H54 (cell line): Measurements from ENCODE around the gene KLHL6.
"Not testable (repeated sequence)": the region's sequence is repeated elsewhere in the genome, so short reads cannot be mapped to it uniquely, and the experiment has no call there.

Experiments used
- DNase-seq: peaks from one replicate; pipeline ENCODE4 v3.0.0; 2011; ENCODE audit warnings: low spot score, mixed read lengths; ENCODE audit not compliant: insufficient read length
- FAIRE-seq: peaks from 3 replicates; lab custom pipeline; 2011; peaks lifted over from hg19 to GRCh38; lab: Jason Lieb, UNC
- POLR2A ChIP-seq: IDR thresholded peaks from 2 replicates; pipeline ENCODE4 v1.6.1; 2011; ENCODE audit warnings: low read depth, mild to moderate bottlenecking, low read length

The KLHL6 gene

DNA sequence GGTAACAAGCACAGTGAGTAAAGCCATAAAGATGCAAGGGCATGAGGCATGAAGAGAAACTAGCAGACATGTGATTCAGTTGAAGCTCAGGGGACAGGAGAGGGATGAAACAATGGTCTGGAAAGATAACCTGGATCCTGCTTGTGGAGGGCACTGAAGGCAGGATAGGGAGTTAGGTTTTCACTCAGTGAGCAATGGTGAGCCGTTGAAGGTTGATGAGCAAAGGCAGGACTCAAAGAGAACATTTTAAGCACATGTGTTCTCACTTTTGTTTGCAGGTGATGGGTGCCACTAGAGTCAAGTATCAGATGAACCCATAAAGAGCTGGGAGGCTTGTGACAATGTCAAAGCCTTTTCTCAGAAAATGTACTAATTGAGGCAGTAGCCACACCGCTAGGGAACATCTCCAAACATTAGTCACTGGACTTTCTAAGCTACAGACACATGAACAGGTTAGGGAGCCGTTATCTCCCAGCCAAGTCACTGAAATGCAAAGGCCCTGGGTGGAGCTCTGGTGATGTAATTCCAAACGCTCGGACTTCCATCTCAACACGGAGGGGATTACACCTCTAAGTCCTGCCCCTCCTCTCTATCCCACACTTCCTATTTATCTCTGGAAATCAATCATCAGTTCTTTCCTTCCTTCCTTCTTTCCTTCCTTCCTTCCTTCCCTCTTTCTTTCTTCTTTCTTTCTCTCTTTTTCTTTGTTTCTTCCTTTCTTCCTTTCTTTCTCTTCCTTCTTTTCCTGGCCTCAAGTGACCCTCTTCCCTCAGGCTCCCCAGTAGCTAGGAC, 22.7 kb downstream of the KLHL6 start:
- TF ChIP-seq POLR2A = no peak
- FAIRE-seq = no peak
- no peak for DNase-seq

GRCh38 chr3:183529717-183530116, 25.8 kb downstream of the KLHL6 start:
- DNase-seq (no peak), FAIRE-seq (no peak)

DNA sequence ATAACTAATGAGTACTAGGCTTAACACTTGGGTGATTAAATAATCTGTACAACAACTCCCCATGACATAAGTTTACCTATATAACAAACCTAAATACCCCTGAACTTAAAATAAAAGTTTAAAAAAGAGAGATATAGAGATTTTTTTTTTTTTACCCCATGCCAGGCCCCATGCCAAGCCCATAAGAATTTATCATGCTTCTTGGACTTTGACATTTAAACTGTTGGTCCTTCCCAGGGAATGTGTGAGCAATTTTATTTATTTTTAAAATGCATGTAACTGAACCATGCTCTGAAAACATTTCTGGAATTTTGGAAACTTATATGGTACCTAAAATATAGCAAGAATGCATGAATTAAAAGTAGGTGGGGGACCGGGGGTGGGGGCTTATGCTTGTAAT, 26.3 kb downstream of the KLHL6 start:
- FAIRE-seq = no peak
- no peak for TF ChIP-seq POLR2A
- no peak for DNase-seq

More at GRCh38 chr3:183529717-183530116, 25.8 kb downstream of the KLHL6 start:
- no peak for TF ChIP-seq POLR2A

GRCh38 chr3:183528758-183529157, 26.7 kb downstream of the KLHL6 start:
- not testable (repeated sequence) for FAIRE-seq, DNase-seq

DNA sequence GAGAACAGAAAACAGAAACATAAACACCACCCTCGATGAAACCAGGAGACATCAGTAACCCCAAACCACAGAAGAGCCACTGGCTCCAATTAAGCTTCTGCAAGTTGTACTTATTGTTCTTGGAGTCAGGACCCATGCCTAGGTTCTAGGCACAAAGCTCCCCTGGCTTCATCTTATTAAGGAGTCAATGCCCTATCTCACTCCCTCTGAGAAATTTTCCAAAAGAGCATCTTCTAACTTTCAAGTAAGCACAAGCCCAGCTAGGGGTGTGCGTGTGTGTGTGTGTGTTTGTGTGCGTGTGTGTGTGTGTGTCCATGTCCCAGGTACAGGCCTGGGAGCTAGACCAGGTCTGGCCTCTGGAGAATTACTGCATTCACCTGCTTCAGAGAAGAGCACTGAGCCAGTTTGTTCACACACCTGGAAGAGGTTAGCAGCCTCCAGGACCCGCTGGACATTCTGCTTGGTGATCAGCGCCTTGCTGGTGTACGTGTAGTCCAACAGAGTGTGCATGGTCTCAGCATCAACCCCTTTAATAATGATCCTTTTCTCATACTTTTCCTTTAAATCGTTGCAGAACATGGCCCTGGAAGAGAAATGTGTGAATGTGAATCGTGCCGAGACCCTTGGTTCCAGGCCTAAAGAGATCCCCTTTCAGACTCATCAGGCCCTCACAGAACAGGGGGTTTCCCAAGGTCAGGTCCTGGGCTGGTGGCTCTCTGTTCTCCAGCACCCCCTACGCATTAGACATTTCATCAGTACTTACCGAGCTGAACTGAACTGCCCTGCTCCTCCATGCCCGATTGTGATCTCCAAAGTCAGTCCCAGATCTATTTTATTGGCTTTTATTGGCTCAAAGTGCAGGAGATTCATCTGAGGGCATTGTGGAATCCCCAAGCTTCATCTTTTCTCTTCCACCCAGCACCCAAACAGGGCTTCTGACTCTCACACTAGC, 27.8 kb downstream of the KLHL6 start:
- no peak for DNase-seq
- FAIRE-seq = no peak
- no peak for TF ChIP-seq POLR2A

DNA sequence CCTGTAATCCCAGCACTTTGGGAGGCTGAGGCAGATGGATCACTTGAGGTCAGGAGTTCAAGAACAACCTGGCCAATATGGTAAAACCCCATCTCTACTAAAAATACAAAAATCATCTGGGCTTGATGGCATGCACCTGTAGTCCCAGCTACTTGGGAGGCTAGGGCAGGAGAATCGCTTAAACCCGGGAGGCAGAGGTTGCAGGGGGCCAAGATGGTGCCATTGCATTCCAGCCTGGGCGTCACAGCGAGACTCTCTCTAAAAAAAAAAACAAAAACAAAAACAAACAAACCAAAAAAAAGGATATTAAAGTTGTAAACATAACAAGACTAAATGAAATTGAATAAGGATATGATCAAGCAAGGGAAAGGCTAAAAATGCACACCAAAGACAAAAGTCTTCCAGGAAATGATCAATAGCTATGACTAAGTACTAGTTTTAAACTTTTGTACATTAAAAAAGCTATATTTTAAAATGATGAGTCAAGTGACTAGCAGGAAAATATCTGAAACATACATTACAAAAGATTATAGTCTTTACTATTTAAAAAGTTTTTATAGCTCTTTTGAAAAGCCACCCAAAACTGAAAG, 28.6 kb downstream of the KLHL6 start:
- DNase-seq (no peak), FAIRE-seq (no peak)
- no peak for TF ChIP-seq POLR2A

DNA sequence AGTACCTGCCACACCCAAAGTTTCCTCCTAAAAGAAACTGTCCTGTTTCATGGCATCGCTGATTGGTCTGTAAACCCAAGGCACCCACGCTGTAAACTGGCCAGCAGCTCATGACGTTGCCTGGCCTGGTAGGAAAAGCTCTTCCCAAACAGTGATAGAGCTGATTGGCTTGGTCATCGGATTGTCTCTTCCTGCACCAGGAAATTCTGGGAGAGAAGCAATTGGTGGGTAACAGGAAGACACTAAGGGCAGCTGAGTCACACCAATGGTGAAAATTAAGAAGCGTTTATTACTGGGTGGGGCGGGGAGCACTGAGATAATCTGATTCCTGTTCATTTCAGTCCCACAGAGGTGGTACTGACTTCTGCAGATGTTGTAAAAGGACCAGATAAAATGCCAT, 31.0 kb downstream of the KLHL6 start:
- FAIRE-seq (no peak), DNase-seq (no peak)
- no peak for TF ChIP-seq POLR2A

DNA sequence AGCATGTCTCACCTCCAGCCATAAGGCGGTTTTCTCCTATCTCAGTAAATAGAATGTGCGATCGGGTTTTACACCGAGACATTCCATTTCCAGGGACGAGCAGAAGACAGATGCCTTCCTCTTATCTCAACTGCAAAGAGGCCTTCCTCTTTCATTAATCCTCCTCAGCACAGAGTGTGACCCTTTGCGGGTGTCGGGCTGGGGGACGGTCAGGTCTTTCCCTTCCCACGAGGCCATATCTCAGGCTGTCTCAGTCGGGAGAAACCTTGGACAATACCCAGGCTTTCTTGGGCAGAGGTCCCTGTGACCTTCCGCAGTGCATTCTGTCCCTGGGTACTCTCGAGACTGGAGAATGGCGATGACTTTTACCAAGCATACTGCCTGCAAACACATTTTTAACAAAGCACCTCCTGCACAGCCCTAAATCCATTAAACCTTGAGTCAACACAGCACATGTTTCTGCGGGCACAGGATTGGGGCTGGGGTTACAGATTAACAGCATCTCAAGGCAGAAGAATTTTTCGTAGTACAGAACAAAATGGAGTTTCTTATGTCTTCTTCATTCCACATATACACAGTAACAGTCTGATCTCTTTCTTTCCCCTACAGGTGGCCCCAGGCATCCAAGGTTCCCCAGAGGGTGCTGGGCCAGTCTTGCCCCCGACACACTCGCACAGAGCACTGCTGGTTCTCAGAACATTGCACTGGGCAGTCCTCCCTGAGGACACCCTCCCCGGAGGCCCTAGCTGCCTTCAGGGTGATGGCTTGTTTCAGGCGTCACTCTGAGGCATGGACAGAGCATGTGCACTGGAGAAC, 34.6 kb downstream of the KLHL6 start:
- not testable (repeated sequence) for FAIRE-seq

GRCh38 chr3:183520295-183520694, 35.2 kb downstream of the KLHL6 start:
- not testable (repeated sequence) for DNase-seq, FAIRE-seq

More for the DNA sequence above, 34.6 kb downstream of the KLHL6 start:
- DNase-seq = not testable (repeated sequence)

DNA sequence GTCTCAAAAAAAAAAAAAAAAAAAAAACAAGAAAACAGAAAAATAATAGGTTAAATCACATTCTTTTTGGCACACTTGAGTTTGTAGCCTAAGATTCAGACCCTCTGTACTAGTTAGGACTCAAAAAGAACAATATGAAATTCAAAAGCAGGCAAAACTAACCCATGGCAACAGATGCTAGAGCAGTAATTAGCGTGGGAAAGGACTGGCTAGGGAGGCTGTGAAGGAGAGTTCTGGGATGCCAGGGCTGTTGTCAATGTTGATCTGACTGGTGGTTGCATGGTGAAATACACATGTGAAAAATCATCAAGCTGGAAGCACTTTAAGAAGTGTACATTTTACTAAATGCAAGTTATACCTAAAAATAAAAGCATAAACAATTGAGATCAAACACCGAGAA, 35.6 kb downstream of the KLHL6 start:
- DNase-seq = no peak
- no peak for FAIRE-seq
- no peak for TF ChIP-seq POLR2A

DNA sequence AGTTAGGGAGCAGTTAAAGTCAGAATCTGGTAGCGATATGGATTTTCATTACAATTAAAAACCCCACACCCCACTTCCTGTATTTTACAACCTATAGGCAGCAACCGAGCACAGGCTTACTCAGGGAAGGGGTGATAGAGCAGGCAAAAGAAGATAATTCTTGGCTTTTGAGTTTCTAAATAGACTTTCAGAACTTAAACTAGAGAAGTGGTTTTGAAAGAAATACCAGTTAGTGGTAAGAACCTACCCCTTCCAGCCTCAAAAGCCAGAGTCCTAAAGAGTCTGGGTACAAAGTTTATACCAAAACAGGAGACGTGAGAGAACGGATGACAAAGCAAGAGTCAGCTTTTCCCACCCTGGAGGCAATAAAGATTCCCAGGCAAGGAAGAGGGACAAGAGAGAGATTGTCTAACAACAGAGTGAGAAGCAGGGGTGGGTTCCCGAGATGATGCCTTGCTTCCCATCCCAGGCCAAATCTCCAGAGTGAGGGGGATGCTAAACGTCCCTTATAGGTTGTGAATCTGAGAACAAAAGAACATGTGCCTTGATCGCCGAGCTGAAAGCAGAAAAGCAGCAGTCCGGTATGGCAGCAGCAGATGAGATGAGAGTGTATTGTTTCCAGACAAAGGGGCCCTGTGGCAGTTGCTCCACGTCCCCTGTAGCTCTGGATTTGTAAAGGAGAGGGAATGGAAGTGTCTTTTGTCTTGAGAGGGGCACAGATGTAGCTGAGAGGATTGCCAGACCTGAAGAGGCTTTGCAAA, 36.8 kb downstream of the KLHL6 start:
- DNase-seq (no peak), FAIRE-seq (no peak)
- no peak for TF ChIP-seq POLR2A

DNA sequence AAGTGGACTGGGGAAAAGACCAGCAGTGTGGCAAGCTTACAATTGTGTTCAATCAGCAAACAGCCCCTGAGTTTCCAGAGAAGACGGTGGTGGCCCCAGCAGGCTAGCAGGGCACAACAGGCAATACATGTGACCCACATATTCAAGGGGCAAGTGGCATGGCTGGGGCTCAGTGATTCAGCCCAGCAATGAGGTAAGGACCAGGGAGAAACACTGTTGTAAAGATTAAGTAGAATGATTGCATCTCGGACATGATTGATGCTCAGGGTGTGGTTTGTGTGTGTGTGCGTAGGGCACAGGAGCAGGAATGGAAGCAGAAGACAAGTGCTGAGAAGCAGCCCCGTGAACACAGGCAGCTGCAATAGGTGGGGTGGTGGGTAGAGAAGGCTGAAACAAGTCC, 37.9 kb downstream of the KLHL6 start:
- no peak for FAIRE-seq
- TF ChIP-seq POLR2A = no peak
- DNase-seq = no peak
